Smooth muscle cell (in vitro differentiated cells): ENCODE measurements around the gene CPSF2. TPM values are rescaled to one million over a fixed set of nuclear protein-coding genes. Genes with fewer than 3 reads are reported as not detected.

Experiments used
- DNase-seq: peaks from one replicate; lab custom pipeline; 2025; ENCODE audit not compliant: unreplicated experiment; lab: John Stamatoyannopoulos, UW
- H2AFZ ChIP-seq: fragments of 200-600 bp; sonication (generic); 2 replicates; pipeline ENCODE4 v1.6.0; 2016; ENCODE audit warnings: antibody characterized with exemption, low read depth, mild to moderate bottlenecking
- H3F3A ChIP-seq: fragments of 200-600 bp; sonication (generic); 2 replicates; pipeline ENCODE4 v1.6.0; 2017; ENCODE audit warnings: antibody characterized with exemption, low read depth
- H3K27ac ChIP-seq: fragments of 200-600 bp; sonication (generic); 2 replicates; pipeline ENCODE4 v1.5.1; 2016; ENCODE audit warnings: low read depth, mild to moderate bottlenecking
- H3K27me3 ChIP-seq: fragments of 200-600 bp; sonication (generic); 2 replicates; pipeline ENCODE4 v1.6.1; 2016; ENCODE audit warnings: low read depth, mild to moderate bottlenecking
- H3K36me3 ChIP-seq: fragments of 200-600 bp; sonication (generic); 2 replicates; pipeline ENCODE4 v1.5.1; 2016; ENCODE audit warnings: low read depth
- H3K4me1 ChIP-seq: fragments of 200-600 bp; sonication (generic); 2 replicates; pipeline ENCODE4 v1.5.1; 2016; ENCODE audit warnings: low read depth
- H3K4me2 ChIP-seq: fragments of 200-600 bp; sonication (generic); 2 replicates; pipeline ENCODE4 v1.6.0; 2016; ENCODE audit warnings: mild to moderate bottlenecking
- H3K4me3 ChIP-seq: fragments of 200-600 bp; sonication (generic); 2 replicates; pipeline ENCODE4 v1.5.1; 2016; ENCODE audit warnings: mild to moderate bottlenecking
- H3K79me2 ChIP-seq: fragments of 200-600 bp; sonication (generic); 2 replicates; pipeline ENCODE4 v1.6.0; 2016; ENCODE audit warnings: low read depth, mild to moderate bottlenecking
- H3K9ac ChIP-seq: fragments of 200-600 bp; sonication (generic); 2 replicates; pipeline ENCODE4 v1.6.0; 2016; ENCODE audit warnings: low read depth
- H3K9me3 ChIP-seq: fragments of 200-600 bp; sonication (generic); replicated peaks from 2 replicates; pipeline ENCODE4 v1.5.1; 2016; ENCODE audit warnings: low read depth
- H4K20me1 ChIP-seq: fragments of 200-600 bp; sonication (generic); 2 replicates; pipeline ENCODE4 v1.6.0; 2016; ENCODE audit warnings: low read depth
- WGBS: methylation state at CpG from one replicate; pipeline ENCODE4 v1.1.7; 2016; ENCODE audit warnings: low lambda C conversion rate; 5-methylcytosine and 5-hydroxymethylcytosine counted together
- polyA plus RNA-seq: library from polyadenylated mRNA; unstranded; fragments of >200 nt; fragmentation: Nextera tagmentation; extraction: Ambion mirVana; gene quantifications from 2 replicates; pipeline ENCODE4 v1.2.1, GENCODE V29; 2016
- total RNA-seq: library from RNA; depleted of rRNA; stranded (reverse); fragments of >200 nt; gene quantifications from 2 replicates; pipeline ENCODE4 v1.2.3, GENCODE V29; 2014
- TF ChIP-seq, protein P1 (sequence below): fragments of 200-600 bp; sonication (generic); IDR thresholded peaks from 2 replicates; pipeline ENCODE4 v1.5.1; 2017; ENCODE audit warnings: borderline replicate concordance, mild to moderate bottlenecking, antibody characterized with exemption; ENCODE audit not compliant: insufficient read depth, poor library complexity, severe bottlenecking

CPSF2 gene
- total and polyA plus RNA-seq, 2 experiments from 2014 or later = 33.2 to 53.7 TPM

DNA sequence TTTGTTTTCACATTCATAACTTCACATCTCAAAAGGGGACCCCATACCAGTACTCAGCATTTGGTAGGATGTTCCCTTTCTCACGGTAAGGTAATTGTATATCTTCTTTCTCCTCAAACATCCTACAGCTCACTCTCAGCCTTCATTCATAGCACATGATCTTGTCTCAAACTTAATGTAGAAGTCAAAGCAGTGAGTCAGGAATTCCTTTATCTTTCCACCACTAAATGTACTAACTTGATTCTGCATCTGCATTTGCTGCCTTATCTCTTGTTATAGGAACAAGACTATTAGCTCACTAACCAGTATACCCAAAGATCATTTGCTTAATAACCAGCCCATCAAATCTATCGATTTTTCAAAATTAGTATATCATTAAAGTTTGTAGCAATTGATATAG is 22.9 kb downstream of the CPSF2 start:
- peaks cover 4% of the 10 kb centered on the region for H3K79me2 ChIP-seq
- H2AFZ ChIP-seq = no peak overlapping the region
- no peaks in the 10 kb centered on the region for H3K9me3 ChIP-seq
- H3K4me2 ChIP-seq = no peak overlapping the region
- no peaks in the 10 kb centered on the region for H3K4me1 ChIP-seq
- no peak overlapping the region for H3K4me3 ChIP-seq
- TF ChIP-seq, protein P1, sequence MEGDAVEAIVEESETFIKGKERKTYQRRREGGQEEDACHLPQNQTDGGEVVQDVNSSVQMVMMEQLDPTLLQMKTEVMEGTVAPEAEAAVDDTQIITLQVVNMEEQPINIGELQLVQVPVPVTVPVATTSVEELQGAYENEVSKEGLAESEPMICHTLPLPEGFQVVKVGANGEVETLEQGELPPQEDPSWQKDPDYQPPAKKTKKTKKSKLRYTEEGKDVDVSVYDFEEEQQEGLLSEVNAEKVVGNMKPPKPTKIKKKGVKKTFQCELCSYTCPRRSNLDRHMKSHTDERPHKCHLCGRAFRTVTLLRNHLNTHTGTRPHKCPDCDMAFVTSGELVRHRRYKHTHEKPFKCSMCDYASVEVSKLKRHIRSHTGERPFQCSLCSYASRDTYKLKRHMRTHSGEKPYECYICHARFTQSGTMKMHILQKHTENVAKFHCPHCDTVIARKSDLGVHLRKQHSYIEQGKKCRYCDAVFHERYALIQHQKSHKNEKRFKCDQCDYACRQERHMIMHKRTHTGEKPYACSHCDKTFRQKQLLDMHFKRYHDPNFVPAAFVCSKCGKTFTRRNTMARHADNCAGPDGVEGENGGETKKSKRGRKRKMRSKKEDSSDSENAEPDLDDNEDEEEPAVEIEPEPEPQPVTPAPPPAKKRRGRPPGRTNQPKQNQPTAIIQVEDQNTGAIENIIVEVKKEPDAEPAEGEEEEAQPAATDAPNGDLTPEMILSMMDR = no peak
- H4K20me1 ChIP-seq = no peaks in the 10 kb centered on the region
- WGBS = 94% methylated on average over 2 of the region's 2 CpGs
- H3K36me3 ChIP-seq = peaks cover 43% of the 10 kb centered on the region
- no peaks in the 10 kb centered on the region for H3K27me3 ChIP-seq
- H3K27ac ChIP-seq = no peak overlapping the region
- H3K9ac ChIP-seq = no peak overlapping the region
- H3F3A ChIP-seq = no peaks in the 10 kb centered on the region
- no peak for DNase-seq

DNA sequence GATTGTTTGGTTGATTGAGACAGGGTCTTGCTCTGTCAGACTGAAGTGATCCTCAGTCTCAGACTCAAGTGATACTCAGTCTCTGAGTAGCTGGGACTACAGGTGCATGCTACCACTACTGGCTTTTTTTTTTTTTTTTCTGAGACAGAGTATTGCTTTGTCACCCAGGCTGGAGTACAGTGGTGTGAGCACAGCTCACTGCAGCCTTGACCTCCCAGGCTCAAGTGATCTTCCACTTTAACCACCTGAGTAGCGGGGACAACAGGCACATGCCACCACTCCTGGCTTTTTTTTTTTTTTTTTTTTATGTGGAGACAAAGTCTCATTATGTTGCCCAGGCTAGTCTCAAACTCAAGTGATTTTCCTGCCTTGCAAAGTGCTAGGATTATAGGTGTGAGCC is 31.8 kb downstream of the CPSF2 start:
- no peak for DNase-seq
- Histone ChIP-seq H4K20me1 (no peaks in the 10 kb centered on the region), H3K27me3 (no peaks in the 10 kb centered on the region), H3K36me3 (peaks cover 32% of the 10 kb centered on the region), H3F3A (no peaks in the 10 kb centered on the region), H3K4me1 (no peaks in the 10 kb centered on the region), H3K4me2 (no peak overlapping the region), H3K9me3 (no peaks in the 10 kb centered on the region), H3K27ac (no peak overlapping the region), H2AFZ (no peak overlapping the region), H3K4me3 (no peak overlapping the region), H3K79me2 (no peaks in the 10 kb centered on the region), H3K9ac (no peak overlapping the region)
- TF ChIP-seq, protein P1 = no peak
- 85% methylated on average over 1 of the region's 1 CpG for WGBS

DNA sequence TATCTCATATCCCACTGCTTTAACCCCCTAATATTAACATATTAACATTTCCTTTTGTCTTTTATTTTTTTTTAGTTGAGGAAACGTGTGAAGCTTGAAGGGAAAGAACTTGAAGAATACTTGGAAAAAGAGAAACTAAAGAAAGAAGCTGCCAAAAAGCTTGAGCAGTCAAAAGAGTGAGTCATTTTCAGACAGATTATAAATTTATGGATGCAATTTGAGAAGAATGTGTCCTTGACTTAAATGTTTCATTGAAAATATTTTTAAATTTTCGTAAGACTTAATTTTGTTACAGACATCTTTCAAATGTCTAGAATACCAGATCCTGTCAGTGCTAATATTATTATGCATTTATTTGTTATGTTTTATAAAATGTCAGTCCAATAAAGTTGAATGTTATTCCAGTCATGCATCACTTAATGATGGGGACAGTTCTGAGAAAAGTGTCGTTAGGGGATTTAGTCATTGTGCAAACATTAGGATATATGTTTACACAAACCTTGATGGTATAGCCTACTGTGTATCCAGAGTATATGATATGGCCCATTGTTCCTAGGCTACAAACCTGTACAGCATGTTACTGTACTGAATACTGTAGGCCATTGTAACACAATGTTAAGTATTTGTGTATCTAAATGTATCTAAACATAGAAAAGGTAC is 32.6 kb downstream of the CPSF2 start:
- WGBS = 90% methylated on average over 3 of the region's 3 CpGs
- no peaks in the 10 kb centered on the region for H3K9me3 ChIP-seq
- no peaks in the 10 kb centered on the region for H4K20me1 ChIP-seq
- no peak overlapping the region for H3K4me2 ChIP-seq
- no peaks in the 10 kb centered on the region for H3K79me2 ChIP-seq
- H3K4me1 ChIP-seq = no peaks in the 10 kb centered on the region
- H3F3A ChIP-seq = no peaks in the 10 kb centered on the region
- no peak overlapping the region for H3K9ac ChIP-seq
- TF ChIP-seq, protein P1 = no peak
- no peak overlapping the region for H2AFZ ChIP-seq
- no peak for DNase-seq
- H3K4me3 ChIP-seq = no peak overlapping the region
- peaks cover 28% of the 10 kb centered on the region for H3K36me3 ChIP-seq
- H3K27ac ChIP-seq = no peak overlapping the region
- no peaks in the 10 kb centered on the region for H3K27me3 ChIP-seq

DNA sequence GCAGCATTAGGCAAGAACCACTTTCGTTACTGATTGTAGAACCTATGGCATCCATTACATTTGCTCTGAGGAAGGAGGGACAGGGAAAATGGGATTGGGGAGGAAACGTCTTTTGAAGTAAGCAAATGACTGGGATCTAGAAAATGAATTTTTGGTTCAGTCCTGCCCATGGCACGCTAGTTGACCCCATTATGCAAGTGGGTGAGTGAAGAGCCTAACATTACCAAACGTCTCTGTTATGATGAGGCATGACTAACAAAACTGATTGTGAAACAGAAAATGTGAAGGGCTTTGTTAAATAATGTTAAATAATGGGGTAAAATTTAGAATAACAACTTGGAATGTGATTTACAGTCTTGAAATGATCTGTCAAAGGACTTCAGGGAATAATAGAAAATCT is 38.9 kb downstream of the CPSF2 start:
- no peaks in the 10 kb centered on the region for H3K79me2 ChIP-seq
- no peaks in the 10 kb centered on the region for H3F3A ChIP-seq
- no peak overlapping the region for H3K9ac ChIP-seq
- H3K9me3 ChIP-seq = peaks cover 8% of the 10 kb centered on the region
- 85% methylated on average over 4 of the region's 4 CpGs for WGBS
- H3K4me1 ChIP-seq = no peaks in the 10 kb centered on the region
- H4K20me1 ChIP-seq = no peaks in the 10 kb centered on the region
- DNase-seq = no peak
- no peak overlapping the region for H3K27ac ChIP-seq
- H2AFZ ChIP-seq = no peak overlapping the region
- no peak overlapping the region for H3K4me3 ChIP-seq
- TF ChIP-seq, protein P1 = no peak
- H3K36me3 ChIP-seq = peaks cover 64% of the 10 kb centered on the region
- no peaks in the 10 kb centered on the region for H3K27me3 ChIP-seq
- H3K4me2 ChIP-seq = no peak overlapping the region
